BLaER1 treated with 17β-estradiol and CSF1 and Interleukin-3, amounts not matched to agents 10 nM and 100 nM (cell line): ENCODE data around the gene FMNL3.
A peak's percentile ranks its signal among the peaks of the same experiment; 100 is the strongest.

Source experiments
- H3K27ac ChIP-seq, 11 experiments: shearing (Covaris generic); formaldehyde crosslinking; 2 replicates each; pipeline ENCODE4 v1.8.1; 2022
- H3K27me3 ChIP-seq, 11 experiments: shearing (Covaris generic); formaldehyde crosslinking; 2 replicates each; pipeline ENCODE4 v1.8.1; 2022
- H3K36me3 ChIP-seq, 11 experiments: shearing (Covaris generic); formaldehyde crosslinking; 2 replicates each; pipeline ENCODE4 v1.8.1; 2022
- H3K4me1 ChIP-seq, 10 experiments: shearing (Covaris generic); formaldehyde crosslinking; 2 replicates each; pipeline ENCODE4 v1.8.1; 2022
- H3K4me2 ChIP-seq, 11 experiments: shearing (Covaris generic); formaldehyde crosslinking; 2 replicates each; pipeline ENCODE4 v1.8.1; 2022
- H3K4me3 ChIP-seq, 10 experiments: shearing (Covaris generic); formaldehyde crosslinking; 2 replicates each; pipeline ENCODE4 v1.8.1; 2022
- H3K9ac ChIP-seq, 11 experiments: shearing (Covaris generic); formaldehyde crosslinking; 2 replicates each; pipeline ENCODE4 v1.8.1; 2022
- H3K9me3 ChIP-seq, 11 experiments: shearing (Covaris generic); formaldehyde crosslinking; replicated peaks in 1 of 11; 2 replicates each; pipeline ENCODE4 v1.8.1; 2022
- H4K20me1 ChIP-seq, 11 experiments: shearing (Covaris generic); formaldehyde crosslinking; 2 replicates each; pipeline ENCODE4 v1.8.1; 2022
- Cebpa-rat ChIP-seq, 11 experiments: shearing (Covaris generic); IDR thresholded peaks; 2 replicates each; pipeline ENCODE4 v1.8.1; 2022

The FMNL3 gene

GRCh38 chr12:49632401-49632800 lies 74.8 kb downstream of the FMNL3 start:
- Histone ChIP-seq H3K27me3 (no peaks in the 10 kb centered on the region), H3K36me3 (peaks cover 0 to 15% (median 0%) of the 10 kb centered on the region in 11 experiments; a peak in 4 of 22 replicates), H3K9ac (no peak overlapping the region), H3K4me1 (peaks cover 4 to 22% (median 12%) of the 10 kb centered on the region in 10 experiments), H4K20me1 (no peaks in the 10 kb centered on the region; a peak in 1 of 22 replicates), H3K9me3 (no peaks in the 10 kb centered on the region), H3K27ac (no peak overlapping the region), H3K4me3 (no peak overlapping the region), H3K4me2 (no peak overlapping the region)
- TF ChIP-seq Cebpa-rat (IDR thresholded peaks at IDR 0.05) = no peak

DNA sequence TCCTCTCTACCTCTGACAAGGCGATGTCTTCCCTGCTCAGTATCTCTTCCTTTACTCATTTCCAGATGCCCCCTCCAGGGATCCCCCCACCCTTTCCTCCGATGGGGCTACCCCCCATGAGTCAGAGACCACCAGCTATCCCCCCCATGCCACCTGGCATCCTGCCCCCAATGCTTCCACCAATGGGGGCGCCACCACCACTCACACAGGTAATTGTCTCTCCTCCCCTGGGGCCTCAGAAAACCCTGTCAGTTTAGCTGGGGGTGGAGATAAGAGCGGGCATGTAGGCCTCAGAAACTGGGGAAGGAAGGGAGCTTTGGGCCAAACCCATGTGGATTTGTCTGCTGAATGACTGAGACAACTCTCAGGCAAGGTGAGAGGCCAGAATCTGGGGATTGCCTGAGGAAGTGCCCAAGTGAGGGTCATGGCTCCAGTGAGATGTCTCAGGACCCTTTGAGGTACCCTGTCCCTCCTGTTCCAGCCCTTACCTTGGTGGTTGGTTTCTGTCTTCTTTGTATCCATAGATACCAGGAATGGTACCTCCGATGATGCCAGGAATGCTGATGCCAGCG lies 75.8 kb downstream of the FMNL3 start:
- Histone ChIP-seq H4K20me1 (no peaks in the 10 kb centered on the region; a peak in 1 of 22 replicates), H3K9ac (no peak overlapping the region), H3K36me3 (peaks cover 0 to 15% (median 0%) of the 10 kb centered on the region in 11 experiments; a peak in 4 of 22 replicates), H3K27me3 (no peaks in the 10 kb centered on the region), H3K4me2 (no peak overlapping the region), H3K9me3 (no peaks in the 10 kb centered on the region), H3K4me3 (no peak overlapping the region), H3K27ac (no peak overlapping the region), H3K4me1 (peaks cover 0 to 12% (median 2%) of the 10 kb centered on the region in 10 experiments; a peak in 11 of 20 replicates)
- TF ChIP-seq Cebpa-rat (IDR thresholded peaks at IDR 0.05) = no peak

- H3K4me2 ChIP-seq = no peak overlapping the region
- no peaks in the 10 kb centered on the region for H3K9me3 ChIP-seq
- no peak overlapping the region for H3K9ac ChIP-seq
- H3K4me1 ChIP-seq = peaks cover 11 to 29% (median 21%) of the 10 kb centered on the region in 10 experiments; a peak in 19 of 20 replicates
- TF ChIP-seq Cebpa-rat (IDR thresholded peaks at IDR 0.05) = no peak
- H3K4me3 ChIP-seq = no peak overlapping the region
- no peak overlapping the region for H3K27ac ChIP-seq
- H3K27me3 ChIP-seq = no peaks in the 10 kb centered on the region
- peaks cover 0 to 6% (median 0%) of the 10 kb centered on the region in 11 experiments; a peak in 3 of 22 replicates for H3K36me3 ChIP-seq
- no peaks in the 10 kb centered on the region; a peak in 1 of 22 replicates for H4K20me1 ChIP-seq
These were observed 79.3 kb downstream of the FMNL3 start for GRCh38 chr12:49627752-49628360.

- Histone ChIP-seq H3K9me3 (no peaks in the 10 kb centered on the region), H4K20me1 (no peaks in the 10 kb centered on the region; a peak in 1 of 22 replicates), H3K4me2 (no peak overlapping the region), H3K9ac (no peak overlapping the region), H3K36me3 (peaks cover 0 to 2% (median 0%) of the 10 kb centered on the region in 11 experiments; a peak in 2 of 22 replicates), H3K4me3 (no peak overlapping the region), H3K27me3 (no peaks in the 10 kb centered on the region), H3K27ac (no peak overlapping the region), H3K4me1 (peaks cover 18 to 39% (median 31%) of the 10 kb centered on the region in 10 experiments)
- no peak for TF ChIP-seq Cebpa-rat (IDR thresholded peaks at IDR 0.05)
These were observed 80.4 kb downstream of the FMNL3 start for GRCh38 chr12:49626836-49627235.

- peak overlapping the region in 2 of 11 experiments; percentile 35 to 49; a peak in 4 of 22 replicates for H3K27ac ChIP-seq
- peaks cover 23 to 44% (median 36%) of the 10 kb centered on the region in 10 experiments for H3K4me1 ChIP-seq
- no peak overlapping the region for H3K4me2 ChIP-seq
These were observed 80.9 kb downstream of the FMNL3 start for GRCh38 chr12:49626169-49626835.

GRCh38 chr12:49624921-49625577 lies 82.2 kb downstream of the FMNL3 start:
- peak in 2 of 11 experiments; percentile 30; a peak in 1 of 22 replicates for TF ChIP-seq Cebpa-rat (IDR thresholded peaks at IDR 0.05)
- H4K20me1 ChIP-seq = no peaks in the 10 kb centered on the region
- peak overlapping the region in 9 of 11 experiments; percentile 31 to 78 (median 62); a peak in 15 of 22 replicates for H3K4me2 ChIP-seq
- H3K4me3 ChIP-seq = no peak overlapping the region
- no peaks in the 10 kb centered on the region for H3K9me3 ChIP-seq
- H3K4me1 ChIP-seq = peaks cover 25 to 57% (median 42%) of the 10 kb centered on the region in 10 experiments
- no peaks in the 10 kb centered on the region for H3K36me3 ChIP-seq
- H3K9ac ChIP-seq = no peak overlapping the region
- peaks cover 0 to 9% (median 0%) of the 10 kb centered on the region in 11 experiments; a peak in 5 of 22 replicates for H3K27me3 ChIP-seq
- H3K27ac ChIP-seq = peak overlapping the region in 4 of 11 experiments; percentile 10 to 49 (median 32); a peak in 6 of 22 replicates

More at GRCh38 chr12:49626169-49626835, 80.9 kb downstream of the FMNL3 start:
- Histone ChIP-seq H3K9me3 (no peaks in the 10 kb centered on the region), H4K20me1 (no peaks in the 10 kb centered on the region; a peak in 1 of 22 replicates), H3K9ac (no peak overlapping the region), H3K36me3 (no peaks in the 10 kb centered on the region), H3K4me3 (no peak overlapping the region), H3K27me3 (peaks cover 0 to 4% (median 0%) of the 10 kb centered on the region in 11 experiments; a peak in 5 of 22 replicates)
- TF ChIP-seq Cebpa-rat (IDR thresholded peaks at IDR 0.05) = no peak

GRCh38 chr12:49623142-49623904 lies 83.9 kb downstream of the FMNL3 start, which contains the start of gene PRPF40B:
Gene PRPF40B, plus strand, starts transcription at chr12:49623561. Its CDS starts 30 bp downstream, at chr12:49623591.
- peak within 1 kb of the TSS; percentile 27 to 75 (median 66); a peak in 21 of 22 replicates for H3K27ac ChIP-seq
- peaks cover 0 to 9% (median 0%) of the 10 kb centered on the region in 11 experiments; a peak in 5 of 22 replicates for H3K27me3 ChIP-seq
- H3K4me2 ChIP-seq = peak within 1 kb of the TSS; percentile 88 to 100 (median 99)
- peak within 1 kb of the TSS; percentile 47 to 70 (median 63) for H3K4me3 ChIP-seq
- no peak for TF ChIP-seq Cebpa-rat (IDR thresholded peaks at IDR 0.05)
- H3K4me1 ChIP-seq = peaks cover 16 to 54% (median 40%) of the 10 kb centered on the region in 10 experiments
- H3K9me3 ChIP-seq = no peaks in the 10 kb centered on the region
- no peaks in the 10 kb centered on the region for H3K36me3 ChIP-seq
- peak within 1 kb of the TSS; percentile 38 to 78 (median 73) for H3K9ac ChIP-seq
- H4K20me1 ChIP-seq = no peaks in the 10 kb centered on the region
